Daoy (cell line): Measurements from ENCODE around the gene CD72. TPM values are rescaled to one million over a fixed set of nuclear protein-coding genes. Genes with fewer than 3 reads are reported as not detected.
A peak's percentile ranks its signal among the peaks of the same experiment; 100 is the strongest.
"Not testable (repeated sequence)": the region's sequence is repeated elsewhere in the genome, so short reads cannot be mapped to it uniquely, and the experiment has no call there.

Experiments used
- DNase-seq: peaks from one replicate; pipeline ENCODE4 v3.0.0-alpha.2; 2015; ENCODE audit warnings: low read depth
- total RNA-seq: library from RNA; depleted of rRNA; stranded (reverse); fragments of >200 nt; shearing (Covaris generic); gene quantifications from 2 replicates; pipeline ENCODE4 v1.2.3, GENCODE V29; 2014

Gene CD72
- total RNA-seq, 1 experiment from 2014 or later = 1.7 TPM

GRCh38 chr9:35594471-35594870, 23.7 kb downstream of the CD72 start:
- DNase-seq = no peak

DNA sequence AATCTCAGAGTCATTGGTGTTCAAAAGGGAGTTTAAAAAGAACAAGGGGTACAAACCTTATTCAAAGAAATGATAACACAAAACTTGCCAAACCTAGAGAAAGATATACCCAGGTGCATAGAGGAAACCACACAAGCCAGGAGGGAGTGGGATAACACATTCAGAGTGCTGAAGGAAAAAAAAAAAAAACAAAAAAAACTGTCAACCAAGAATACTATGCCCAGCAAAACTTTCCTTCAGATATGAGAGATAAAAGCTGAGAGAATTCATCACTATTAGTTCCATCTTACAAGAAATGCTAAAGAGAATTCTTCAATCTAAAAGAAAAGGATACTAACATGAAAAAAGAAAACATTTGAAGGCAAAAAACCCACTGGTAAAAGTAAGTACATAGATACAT, 24.6 kb downstream of the CD72 start:
- no peak for DNase-seq

DNA sequence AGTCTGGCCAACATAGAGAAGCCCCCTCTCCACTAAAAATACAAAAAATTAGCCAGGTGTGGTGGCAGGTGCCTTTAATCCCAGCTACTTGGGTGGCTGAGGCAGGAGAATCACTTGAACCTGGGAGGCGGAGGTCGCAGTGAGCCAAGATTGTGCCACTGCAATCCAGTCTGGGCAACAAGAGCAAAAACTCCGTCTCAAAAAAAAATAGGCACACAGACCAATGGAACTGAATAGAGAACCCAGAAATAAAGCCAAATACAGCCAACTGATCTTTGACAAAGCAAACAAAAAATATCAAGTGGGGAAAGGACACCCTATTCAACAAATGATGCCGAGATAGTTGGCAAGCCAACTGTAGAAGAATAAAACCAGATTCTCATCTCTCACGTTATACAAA, 29.7 kb downstream of the CD72 start:
- not testable (repeated sequence) for DNase-seq

DNA sequence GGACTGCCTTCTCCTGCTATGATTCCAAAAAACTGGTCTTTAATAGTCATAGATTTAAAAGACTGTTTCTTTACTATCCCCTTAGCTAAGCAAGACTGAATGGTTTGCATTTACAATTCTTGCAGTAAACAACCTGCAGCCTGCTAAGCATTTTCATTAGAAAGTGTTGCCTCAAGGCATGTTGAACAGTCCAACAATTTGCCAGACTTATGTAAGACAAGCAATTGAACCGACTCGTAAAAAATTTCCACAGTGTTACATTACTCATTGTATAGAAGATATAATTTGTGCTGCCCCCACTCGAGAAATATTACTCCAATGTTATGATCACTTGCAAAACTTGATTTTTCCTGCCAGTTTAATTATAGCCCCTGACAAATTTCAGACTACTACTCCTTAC, 33.5 kb downstream of the CD72 start:
- DNase-seq = not testable (repeated sequence)

GRCh38 chr9:35583521-35583920, 34.7 kb downstream of the CD72 start:
- DNase-seq = not testable (repeated sequence)

GRCh38 chr9:35579659-35580227, 38.5 kb downstream of the CD72 start:
- not testable (repeated sequence) for DNase-seq

GRCh38 chr9:35579130-35579529, 39.1 kb downstream of the CD72 start:
- no peak for DNase-seq

GRCh38 chr9:35577486-35577885, 40.7 kb downstream of the CD72 start:
- no peak for DNase-seq

DNA sequence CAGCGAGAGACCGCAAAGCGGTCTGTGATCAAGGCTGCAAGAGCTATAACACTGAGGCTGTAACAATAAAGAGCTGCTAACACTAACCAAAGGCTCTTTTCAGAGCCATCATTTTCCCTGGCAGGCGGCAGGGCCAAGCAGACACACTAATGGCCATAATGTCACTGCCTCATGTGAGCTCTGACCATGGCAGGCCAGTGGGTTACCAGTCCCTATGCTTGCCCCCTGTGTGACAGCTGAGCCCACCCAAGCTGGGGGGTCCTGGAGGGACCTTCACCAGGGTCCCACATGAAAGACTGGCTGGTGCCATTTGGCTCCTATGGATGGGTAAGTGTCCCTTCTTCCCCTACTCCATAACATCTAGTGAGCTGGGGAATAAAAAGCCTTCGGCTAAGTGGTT, 42.7 kb downstream of the CD72 start:
- DNase-seq = no peak

GRCh38 chr9:35574578-35575122, 43.6 kb downstream of the CD72 start:
- DNase-seq = no peak

- no peak for DNase-seq
Observed at GRCh38 chr9:35570709-35571504, 47.3 kb downstream of the CD72 start.

DNA sequence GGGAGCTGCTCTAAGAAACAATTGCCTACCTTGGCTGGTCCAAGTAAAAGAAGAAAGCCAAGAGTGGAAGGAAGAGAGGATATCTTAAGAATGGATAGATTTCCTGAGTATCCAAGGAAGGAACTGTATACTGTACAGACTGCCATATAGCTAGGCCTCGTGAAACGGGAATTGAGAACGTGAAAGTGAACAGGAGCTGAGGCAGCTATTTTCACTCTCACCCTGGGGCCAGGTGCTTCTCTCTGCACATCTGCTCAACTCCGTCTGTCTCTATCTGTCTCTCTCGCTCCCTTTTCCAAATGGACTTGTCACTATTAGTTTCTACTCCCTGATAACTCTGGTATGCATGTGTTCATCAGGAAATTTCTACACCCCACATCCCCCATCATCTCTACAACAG, 49.0 kb downstream of the CD72 start:
- no peak for DNase-seq

DNA sequence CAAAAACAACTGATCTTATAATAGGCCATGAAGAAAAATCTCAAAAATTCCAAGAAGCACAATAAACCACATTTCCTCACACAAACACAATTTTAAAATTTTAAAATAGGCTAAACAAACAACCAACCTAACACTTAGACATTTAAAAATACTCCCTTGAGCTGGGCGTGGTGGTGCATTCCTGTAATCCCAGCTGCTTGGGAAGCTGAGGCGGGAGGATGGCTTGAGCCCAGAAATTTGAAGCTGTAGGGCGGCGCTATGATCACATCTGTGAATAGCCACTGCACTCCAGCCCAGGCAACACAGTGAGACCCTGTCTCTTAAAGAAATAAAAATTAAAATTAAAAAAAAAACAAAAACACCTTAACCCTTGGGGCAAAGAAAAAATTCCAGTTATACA, 50.0 kb downstream of the CD72 start:
- DNase-seq = no peak

GRCh38 chr9:35566417-35566816, 51.8 kb downstream of the CD72 start:
- peak; percentile 38 for DNase-seq

- no peak for DNase-seq
Observed at GRCh38 chr9:35564658-35565061, 53.6 kb downstream of the CD72 start.

DNA sequence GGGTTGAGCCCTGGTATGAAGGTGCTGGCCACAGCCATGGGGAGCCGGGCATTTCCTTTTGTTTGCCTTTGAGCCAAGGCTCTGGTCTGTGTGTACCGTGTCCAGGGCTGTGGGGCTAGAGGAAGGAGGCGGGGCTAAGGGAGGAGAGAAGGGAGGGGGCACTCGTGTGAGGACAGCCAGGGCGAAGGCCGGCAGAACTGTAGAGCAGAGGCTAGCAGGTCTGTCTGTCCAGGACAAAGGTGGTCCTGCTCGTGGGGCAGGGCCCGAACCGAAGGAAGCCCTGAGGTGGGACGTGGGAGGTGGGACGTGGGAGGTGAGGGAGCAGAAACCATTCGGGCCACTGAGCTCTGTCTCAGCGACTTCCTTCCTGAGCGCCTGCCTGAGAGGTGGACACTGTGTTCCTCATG, 54.4 kb downstream of the CD72 start:
- DNase-seq = no peak

DNA sequence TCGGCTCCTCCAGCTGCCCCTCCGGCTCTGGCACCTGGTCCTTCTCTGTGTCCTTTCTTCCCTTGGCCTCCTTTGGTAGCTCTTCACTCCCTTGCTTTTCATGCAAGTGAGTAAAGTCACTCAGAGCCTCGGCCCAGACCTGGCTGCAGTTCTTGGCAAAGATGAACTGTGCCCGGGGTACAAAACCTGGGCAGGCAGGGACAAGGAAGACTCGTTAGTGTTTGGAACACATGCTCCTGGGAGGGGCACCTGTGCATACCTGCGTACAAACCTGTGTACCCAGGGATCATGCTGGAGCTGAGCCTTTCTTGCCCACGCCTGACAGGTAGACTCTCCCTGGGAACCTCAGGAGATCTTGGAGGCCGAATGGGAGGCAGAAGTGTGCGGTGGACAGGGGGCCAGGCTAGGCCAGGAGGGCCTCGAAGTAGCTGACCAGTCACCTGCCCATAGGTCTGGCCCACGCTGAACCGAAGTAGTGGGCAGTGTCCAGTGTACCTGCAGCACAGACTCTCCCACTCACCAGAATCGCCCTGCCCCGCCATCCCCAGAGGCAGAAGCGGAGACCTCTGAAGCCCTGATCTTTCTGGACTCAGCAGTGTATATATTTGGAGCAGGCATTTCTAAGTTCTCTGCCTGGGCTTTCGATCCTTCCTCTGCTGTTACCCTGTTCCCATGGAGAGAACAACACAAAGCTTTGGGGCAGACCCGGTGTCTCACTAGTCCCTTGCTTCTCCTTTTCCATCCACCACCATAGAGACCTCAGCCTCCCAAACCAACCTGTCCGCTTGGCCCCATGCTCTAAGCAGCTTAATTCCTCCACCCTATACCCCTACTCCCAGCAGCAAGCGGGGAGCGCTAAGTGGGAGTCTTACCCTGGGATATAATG, 55.1 kb downstream of the CD72 start:
- no peak for DNase-seq

GRCh38 chr9:35561468-35562261, 56.5 kb downstream of the CD72 start:
- DNase-seq = no peak

DNA sequence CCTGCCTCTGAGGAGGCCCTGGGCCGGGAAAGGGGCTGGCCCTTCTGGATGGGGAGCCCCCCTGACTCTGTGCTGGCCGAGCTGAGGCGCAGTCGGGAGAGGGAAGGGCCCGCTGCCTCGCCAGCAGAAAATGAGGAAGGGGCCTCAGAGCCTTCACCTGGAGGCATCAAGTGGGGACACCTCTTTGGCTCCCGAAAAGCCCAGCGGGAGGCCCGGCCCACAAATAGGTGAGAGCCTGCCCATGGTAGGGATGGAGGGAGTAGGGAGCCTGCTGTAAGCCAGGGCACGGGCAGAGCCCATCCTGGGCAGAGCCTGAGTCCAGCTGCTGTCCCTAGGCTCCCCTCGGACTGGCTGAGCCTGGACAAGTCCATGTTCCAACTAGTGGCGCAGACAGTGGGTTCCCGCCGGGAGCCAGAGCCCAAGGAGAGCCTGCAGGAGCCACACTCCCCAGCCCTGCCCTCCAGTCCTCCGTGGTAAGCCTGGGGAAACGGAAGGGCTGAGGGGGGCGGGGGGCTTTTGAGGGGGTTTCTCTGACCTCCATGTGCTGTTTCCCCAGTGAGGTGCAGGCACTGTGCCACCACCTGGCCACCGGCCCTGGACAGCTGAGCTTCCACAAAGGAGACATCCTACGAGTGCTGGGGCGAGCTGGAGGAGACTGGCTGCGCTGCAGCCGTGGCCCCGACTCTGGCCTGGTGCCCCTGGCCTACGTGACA, 57.4 kb downstream of the CD72 start:
- no peak for DNase-seq
